Activated T-cell treated with anti-CD3 and anti-CD28 coated beads, Interleukin-2, amount 50 U/mL, for 48 hours (primary cell): ENCODE data around the gene GSN.
A peak's percentile ranks its signal among the peaks of the same experiment; 100 is the strongest.

Experiments
- DNase-seq, 2 experiments: peaks; one replicate each; pipeline ENCODE4 v3.0.0-alpha.2; 2020

GSN gene

DNA sequence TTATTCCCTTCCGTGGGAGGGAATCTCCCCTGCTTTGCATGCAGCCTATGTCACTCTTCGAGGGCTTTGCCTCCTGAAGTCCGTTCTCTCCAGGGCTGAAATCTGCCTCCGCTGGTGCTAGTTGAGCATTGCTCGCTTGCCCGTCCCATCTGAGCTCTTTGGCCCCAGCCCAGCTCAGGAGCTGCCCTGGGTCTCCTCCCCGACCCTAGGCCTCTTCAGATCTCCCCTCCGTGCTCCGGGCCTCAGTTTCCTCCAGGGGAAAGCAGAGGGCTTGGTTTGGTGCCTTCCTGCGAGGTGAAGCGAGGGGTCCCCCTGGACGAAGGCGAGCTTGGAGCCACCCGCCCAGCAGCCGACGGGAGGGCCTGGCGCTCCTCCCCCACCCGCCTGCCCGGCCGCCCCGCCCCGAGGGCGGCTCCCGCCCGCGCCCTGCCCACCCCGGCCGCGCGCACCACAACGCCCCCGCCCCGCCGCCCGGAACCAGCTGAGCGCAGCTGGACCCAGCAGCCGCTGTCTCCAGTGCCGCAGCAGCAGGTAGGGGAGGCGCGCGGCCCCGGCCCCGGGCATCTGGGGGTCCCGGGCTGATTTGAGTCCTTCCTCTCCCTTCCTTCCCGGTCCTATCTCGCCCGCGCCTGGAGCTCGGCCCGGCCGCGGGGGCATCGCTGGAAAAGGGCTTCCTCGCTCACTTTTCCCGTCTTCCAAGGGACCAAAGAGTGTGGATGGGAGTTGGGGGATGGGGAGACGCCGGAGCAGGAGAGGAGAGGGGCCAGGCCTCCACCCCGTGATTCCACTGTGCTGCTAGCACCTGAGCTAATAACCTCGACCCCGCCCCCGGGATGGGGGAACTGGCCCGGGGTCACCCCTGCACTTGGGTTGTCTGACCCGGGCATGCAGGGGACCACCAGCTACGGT, at the start of gene GSN:
Gene GSN (plus strand): TSS at position 474 of the 909 bp plus-strand sequence. CDS start 33,810 bp downstream, outside the sequence.
- DNase-seq: peak; percentile 50 to 62

DNA sequence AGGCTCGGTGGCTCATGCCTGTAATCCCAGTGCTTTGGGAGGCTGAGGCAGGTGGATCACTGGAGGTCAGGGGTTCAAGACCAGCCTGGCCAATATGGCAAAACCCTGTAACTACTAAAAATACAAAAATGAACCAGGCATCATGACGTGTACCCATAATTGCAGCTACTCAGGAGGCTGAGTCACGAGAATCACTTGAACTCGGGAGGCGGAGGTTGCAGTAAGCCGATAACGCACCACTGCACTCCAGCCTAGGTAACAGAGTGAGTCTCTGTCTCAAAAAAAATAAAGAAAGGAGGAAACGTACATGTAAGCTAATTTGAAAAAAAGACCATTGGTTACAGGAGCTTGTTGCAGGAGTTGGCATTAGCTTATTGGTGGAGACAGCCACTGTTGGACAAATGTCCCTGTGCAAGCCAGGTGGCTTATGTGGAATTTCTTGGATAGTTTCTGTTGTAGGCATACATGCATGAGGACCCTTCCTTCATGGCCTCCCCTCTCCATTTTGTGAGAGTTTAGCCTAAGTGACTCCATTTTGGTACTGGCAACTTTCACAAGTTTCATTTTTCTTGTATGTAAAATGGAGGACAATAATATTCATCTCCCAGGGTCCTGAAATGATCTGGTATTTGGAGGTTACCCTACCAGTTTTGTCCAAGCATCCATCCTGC, 49.5 kb upstream of the GSN start:
- DNase-seq: no peak

DNA sequence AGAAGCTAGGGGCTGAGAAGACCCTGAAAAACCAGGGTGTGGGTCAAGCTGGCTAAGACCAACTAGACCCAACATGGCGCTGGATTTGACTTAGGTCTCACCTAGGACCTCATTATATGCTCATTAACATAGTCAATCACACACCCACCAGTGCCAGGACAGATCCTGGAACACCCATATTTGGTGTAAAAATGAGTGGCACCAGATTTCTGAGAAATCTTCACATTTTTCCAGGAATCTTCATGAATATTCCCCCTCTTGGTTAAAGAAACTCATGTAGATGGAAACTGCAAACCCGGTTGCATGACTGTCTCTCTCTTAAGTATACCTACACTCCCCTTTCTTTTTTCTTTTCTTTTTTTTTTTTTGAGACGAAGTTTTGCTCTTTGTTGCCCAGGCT, 48.4 kb upstream of the GSN start:
- no peak for DNase-seq

DNA sequence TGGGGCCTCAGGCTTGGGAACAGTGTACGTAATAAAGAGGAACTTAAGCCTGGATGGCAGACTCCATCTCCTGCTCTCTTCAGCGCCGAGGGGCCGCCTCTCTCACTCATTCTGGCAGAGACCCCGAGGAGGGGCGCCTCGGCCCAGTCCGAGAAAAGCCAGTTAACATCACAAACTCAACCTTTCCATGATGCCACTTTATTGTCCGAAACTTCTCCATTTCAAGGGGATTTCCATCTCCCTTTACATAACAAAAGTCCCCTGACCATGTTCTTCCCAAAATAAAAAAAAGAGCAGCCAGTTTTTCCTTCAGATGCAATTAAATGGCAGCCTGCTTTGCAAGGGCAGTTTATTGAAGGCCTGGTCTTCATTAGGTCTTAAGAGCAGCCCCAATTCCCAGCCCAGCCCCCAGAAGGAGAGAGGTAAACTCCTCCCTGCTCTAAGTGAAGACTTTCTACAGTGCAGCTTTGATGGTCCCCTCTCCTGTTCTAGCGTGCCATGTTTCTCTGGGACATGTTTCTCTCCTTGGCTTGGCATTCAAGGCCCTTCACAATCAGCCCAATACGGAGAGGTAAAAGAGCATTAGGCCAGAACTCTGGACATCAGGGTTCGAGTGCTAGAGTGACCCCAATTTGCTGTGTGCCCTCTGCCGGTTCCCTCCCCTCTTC, 46.8 kb upstream of the GSN start:
- DNase-seq: no peak

- DNase-seq: no peak
These were observed 46.3 kb upstream of the GSN start for GRCh38 chr9:121221664-121222055.

DNA sequence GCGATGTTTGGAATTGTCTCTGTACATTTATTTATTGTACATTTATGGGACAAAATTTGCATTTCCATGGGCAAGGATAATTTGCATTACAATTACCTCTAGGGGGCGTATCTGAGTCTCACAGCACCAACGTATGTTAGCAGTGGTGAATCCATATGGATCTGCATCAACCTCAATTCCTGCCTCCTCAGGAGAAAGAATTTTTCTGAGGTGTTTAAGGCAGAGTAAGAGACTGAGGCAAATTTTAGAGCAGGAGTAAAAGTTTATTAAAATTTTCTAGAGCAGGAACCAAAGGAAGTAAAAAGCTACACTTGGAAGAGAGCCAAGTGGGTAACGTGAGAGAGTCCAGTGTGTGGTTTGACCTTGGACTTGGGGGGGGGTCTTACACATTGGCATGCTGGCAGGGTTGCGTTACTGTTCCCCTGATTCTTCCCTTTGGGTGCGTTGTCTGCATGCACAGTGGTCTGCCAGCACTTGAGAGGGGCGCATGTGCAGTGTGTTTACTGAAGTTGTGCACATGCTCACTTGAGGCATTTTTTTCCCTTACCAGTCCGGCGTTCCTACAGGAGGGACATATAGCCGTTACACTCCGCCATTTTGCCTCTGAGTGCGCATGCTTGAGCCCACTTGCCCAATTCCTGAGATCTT, 45.3 kb upstream of the GSN start:
- DNase-seq: no peak

DNA sequence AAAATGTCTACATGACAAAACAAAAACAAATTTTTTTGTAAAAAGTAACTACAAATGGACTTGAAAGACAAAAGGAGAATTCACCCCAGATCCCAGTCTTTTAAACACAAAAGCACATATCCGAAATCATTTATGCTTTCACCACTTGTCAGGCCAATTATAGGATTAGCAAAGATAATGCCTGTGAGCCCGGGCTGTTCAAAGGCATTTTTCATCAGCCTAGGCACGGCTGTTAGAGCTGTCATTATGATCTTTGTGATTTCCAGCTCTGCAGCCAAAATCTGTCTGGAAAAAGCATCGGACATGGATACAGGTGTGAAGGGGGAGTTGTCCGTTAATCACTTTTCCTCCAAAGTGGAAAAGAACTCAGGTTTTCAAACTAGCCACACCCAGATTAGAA, 42.7 kb upstream of the GSN start:
- no peak for DNase-seq

- no peak for DNase-seq
These were observed 41.8 kb upstream of the GSN start for GRCh38 chr9:121226175-121226574.

GRCh38 chr9:121227862-121228261, 40.1 kb upstream of the GSN start:
- no peak for DNase-seq

DNA sequence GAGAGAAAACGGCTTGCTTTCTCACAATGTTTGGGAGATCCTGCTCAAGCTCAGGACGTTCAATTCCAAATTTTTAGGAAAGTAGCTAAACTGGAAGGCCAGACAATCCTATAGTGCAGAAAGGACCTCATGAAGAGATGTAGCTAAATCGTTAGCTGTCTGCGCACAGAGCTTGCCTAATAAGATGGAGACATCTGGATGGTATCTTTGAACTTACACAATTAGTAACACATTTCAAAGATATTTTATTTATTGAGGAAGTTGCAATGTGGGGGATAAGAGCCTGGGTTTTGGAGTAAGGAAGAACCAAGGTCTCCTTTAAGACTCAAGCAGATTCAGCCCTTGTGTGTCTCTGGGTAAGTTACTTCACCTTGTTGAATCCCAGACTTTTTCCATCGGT, 37.7 kb upstream of the GSN start:
- no peak for DNase-seq

DNA sequence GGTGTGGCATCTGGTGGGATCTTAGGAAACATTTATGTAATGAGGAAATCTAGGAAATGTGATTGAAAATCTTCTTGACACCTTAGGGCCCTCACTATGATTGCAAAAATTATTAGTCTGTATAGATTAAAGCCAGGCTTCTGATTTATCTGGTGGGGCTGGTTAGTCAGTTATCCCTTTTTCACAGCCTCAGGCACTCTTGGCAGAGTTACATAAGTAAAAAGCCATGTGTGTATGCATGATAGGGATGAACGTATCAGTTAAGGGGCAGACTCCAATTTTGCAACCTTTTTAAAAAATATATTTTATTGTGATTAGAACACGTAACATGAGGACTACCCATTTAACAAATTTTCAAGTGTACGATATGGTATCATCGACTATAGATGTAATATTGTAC, 35.7 kb upstream of the GSN start:
- DNase-seq: no peak

- no peak for DNase-seq
These were observed 33.8 kb upstream of the GSN start for GRCh38 chr9:121233906-121234831.

DNA sequence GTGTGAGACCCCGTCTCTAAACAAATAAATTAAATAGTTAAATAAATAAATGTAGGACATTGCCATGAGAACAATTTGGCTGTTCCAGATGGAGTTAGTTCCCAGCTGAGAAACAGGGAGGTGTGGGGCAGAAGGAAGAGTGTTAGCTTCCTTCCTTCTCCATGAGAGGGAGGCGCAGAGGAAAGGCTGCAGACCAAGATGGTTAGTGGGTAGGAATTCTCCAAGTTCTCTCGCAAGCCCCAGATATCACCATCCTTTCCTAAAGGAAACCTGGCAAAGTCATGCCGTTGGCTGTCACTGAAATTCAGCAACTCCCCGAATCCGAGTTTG, 33.2 kb upstream of the GSN start:
- DNase-seq: no peak

DNA sequence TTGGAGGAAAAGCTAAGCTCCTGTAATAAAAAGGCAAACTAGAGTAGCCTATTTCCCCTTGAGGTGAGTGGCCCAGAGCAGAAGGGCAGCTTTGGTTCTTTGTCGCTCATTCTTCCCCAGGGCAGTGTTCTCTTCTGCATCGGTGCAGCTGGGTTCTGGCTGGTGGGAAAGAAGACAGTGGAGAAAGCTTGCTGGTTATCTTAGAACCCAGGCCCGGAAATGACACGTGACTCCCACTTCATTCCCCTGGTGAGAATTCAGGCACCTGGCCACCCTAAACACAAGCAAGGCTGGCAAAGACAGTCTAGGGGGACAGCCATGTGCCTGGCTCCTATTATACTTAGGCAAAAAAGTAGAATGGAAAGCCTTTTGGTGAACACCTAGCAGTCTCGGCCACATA, 32.5 kb upstream of the GSN start:
- no peak for DNase-seq

- no peak for DNase-seq
These were observed 30.0 kb upstream of the GSN start for GRCh38 chr9:121237916-121238315.

GRCh38 chr9:121239071-121239470, 28.9 kb upstream of the GSN start:
- DNase-seq: no peak

GRCh38 chr9:121239851-121240250, 28.1 kb upstream of the GSN start:
- DNase-seq: no peak

DNA sequence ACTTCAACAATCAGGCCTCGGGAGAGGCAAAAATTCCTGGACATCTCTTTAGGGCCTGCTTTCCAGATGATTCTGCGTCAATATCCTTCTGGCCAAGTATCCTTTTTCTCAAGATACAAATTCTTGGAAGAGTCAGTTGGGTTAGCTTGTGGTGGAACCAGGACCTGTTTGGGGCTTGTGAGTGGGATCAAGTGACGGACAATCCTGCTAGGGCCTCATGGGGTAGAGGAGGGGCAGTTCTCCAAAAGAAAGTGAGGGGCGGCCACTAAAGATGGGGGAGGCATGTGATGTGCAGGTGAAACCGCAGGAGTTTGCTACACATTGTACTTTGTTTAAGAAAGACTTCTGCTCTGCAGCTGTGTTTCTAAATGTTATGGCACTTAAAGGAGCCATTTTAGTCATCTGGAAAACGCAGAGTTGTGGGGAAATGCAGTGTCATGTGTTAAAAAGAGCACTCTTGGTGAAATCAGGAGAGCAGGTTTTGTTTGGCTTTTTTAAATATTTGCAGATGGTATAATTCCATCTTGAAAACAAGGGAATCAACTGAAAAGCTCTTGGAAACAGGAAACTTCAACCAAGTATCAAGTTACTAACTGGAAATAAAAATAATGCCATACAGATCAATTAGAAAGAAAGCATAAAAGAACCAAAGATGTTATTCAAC, 27.4 kb upstream of the GSN start:
- no peak for DNase-seq

DNA sequence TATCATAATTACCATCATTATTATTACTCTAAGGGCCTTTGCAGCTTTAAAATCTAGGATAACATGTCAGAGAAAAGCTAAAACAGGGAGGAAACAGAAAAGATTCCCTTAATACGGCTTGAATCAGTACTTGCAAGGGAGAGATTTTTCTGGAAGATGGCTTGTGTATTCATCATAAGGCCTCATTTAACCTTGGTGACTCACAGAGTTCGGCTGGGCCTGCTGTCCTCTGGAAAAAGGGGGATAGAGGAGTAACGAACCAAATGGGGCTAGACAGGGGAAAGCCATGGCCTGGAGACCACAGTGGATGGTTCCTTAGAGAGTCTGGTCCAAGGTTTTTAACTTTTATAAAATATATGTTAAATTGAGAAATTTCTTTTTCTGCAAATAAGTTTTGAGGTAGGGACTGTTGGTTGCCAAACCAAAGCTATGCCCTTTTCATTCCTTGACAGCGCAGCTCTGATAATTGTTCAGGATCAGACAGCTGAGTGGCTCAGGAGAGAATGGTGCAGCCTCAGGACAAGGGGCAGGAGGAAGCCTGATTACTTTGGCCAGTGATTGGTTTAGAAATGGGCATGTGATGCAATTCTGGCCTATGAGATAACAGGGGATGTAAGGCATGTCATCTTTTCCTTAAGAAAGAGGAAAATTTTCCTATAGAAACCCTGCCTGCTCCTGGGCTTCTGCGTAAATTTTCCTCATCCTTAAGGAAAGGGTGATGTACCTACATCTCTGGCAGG, 25.6 kb upstream of the GSN start:
- DNase-seq: no peak

DNA sequence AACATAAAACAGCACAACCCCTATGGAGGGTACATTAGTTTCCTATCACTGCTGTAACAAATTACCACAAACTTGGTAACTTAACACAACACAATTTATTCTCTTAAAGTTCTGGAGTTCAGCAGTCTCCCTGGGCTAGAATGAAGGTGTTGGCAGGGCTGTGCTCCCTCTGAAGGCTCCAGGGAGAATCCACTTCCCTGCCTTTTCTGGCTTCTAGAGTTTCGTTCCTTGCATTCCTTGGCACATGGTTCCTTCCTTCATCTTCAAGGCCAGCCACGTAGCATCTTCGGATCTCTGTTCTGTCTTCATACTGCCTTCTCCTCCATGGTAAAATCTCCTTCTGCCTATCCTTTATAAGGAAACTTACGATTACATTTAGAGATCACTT, 25.0 kb upstream of the GSN start:
- DNase-seq: no peak
